GM12878 (cell line): ENCODE data around the gene GRIK4. TPM values are rescaled to one million over a fixed set of nuclear protein-coding genes. Genes with fewer than 3 reads are reported as not detected.

Source experiments
- BRCA1 ChIP-seq: IDR thresholded peaks from 2 replicates; pipeline ENCODE4 v1.6.1; 2011; ENCODE audit warnings: low read depth, low read length, improper control_type of control experiment
- CBX5 ChIP-seq: sonication (generic); IDR thresholded peaks from 2 replicates; pipeline ENCODE4 v1.6.1; 2016; ENCODE audit warnings: low read depth, moderate library complexity, mild to moderate bottlenecking, inconsistent platforms
- CHD2 ChIP-seq: IDR thresholded peaks from 2 replicates; pipeline ENCODE4 v1.6.1; 2011; ENCODE audit warnings: low read depth, low read length, improper control_type of control experiment, borderline replicate concordance
- MTA3 ChIP-seq: IDR thresholded peaks from 2 replicates; pipeline ENCODE4 v1.6.1; 2012; ENCODE audit warnings: low read length, inconsistent platforms, borderline replicate concordance
- NFYB ChIP-seq: IDR thresholded peaks from 2 replicates; pipeline ENCODE4 v1.6.1; 2011; ENCODE audit warnings: low read depth, mild to moderate bottlenecking, low read length, improper control_type of control experiment, moderate library complexity; ENCODE audit not compliant: insufficient read depth
- POLR2A ChIP-seq: IDR thresholded peaks from 2 replicates; pipeline ENCODE4 v1.6.1; 2011; ENCODE audit warnings: low read depth, mild to moderate bottlenecking, low read length
- SP1 ChIP-seq: IDR thresholded peaks from one replicate; pipeline ENCODE4 v1.6.1; 2011; ENCODE audit warnings: low read depth, low read length
- TAF1 ChIP-seq: IDR thresholded peaks from 2 replicates; pipeline ENCODE4 v1.6.1; 2011; ENCODE audit warnings: mild to moderate bottlenecking, low read depth, low read length, borderline replicate concordance
- TCF12 ChIP-seq: IDR thresholded peaks from 2 replicates; pipeline ENCODE4 v1.6.1; 2011; ENCODE audit warnings: low read depth, mild to moderate bottlenecking, low read length
- TCF7 ChIP-seq: IDR thresholded peaks from 2 replicates; pipeline ENCODE4 v1.6.1; 2014; ENCODE audit warnings: antibody characterized with exemption, borderline replicate concordance
- YY1 ChIP-seq: IDR thresholded peaks from 2 replicates; pipeline ENCODE4 v1.6.1; 2011; ENCODE audit warnings: low read depth, mild to moderate bottlenecking, low read length
- polyA plus RNA-seq, 11 experiments: library from polyadenylated mRNA; depleted of rRNA in 4 of 11; unstranded in 6 of 11; stranded (reverse) in 5 of 11; fragments of >200 nt; fragmentation: Nextera tagmentation in 4 of 11; fragmentation: Illumina TruSeq in 1 of 11; extraction: Ambion mirVana in 4 of 11; extraction: Trizol in 1 of 11; gene quantifications; 1 replicate in 1 of 11; 2 replicates in 10 of 11; pipeline versions ENCODE4 v1.2.1 to v1.2.3, GENCODE V29; 2011 to 2016; ENCODE audit warnings: inconsistent platforms in 2 of 11, missing spikeins in 2 of 11, low read depth in 1 of 11
- total RNA-seq, 4 experiments: library from RNA; depleted of rRNA in 3 of 4; stranded (reverse); fragments of >200 nt in 3 of 4; fragmentation: Illumina TruSeq in 1 of 4; extraction: Trizol in 1 of 4; gene quantifications; 2 replicates each; pipeline versions ENCODE4 v1.2.1 to v1.2.3, GENCODE V29; 2013 to 2021
- TF ChIP-seq, protein P1 (sequence below): fragments of 450-650 bp; IDR thresholded peaks from 2 replicates; pipeline ENCODE4 v1.6.1; 2016; ENCODE audit warnings: mild to moderate bottlenecking
- TF ChIP-seq, protein P2 (sequence below): IDR thresholded peaks from 2 replicates; pipeline ENCODE4 v1.6.1; 2012; ENCODE audit warnings: mild to moderate bottlenecking, low read depth, low read length
- TF ChIP-seq, protein P3 (sequence below): fragments of 450-650 bp; IDR thresholded peaks from 2 replicates; pipeline ENCODE4 v1.6.1; 2017; ENCODE audit warnings: borderline replicate concordance
- TF ChIP-seq, protein P4 (sequence below): fragments of 450-650 bp; formaldehyde crosslinking; IDR thresholded peaks from 2 replicates; pipeline ENCODE4 v1.4.0; 2022; ENCODE audit warnings: mild to moderate bottlenecking, moderate library complexity
- TF ChIP-seq, protein P5 (sequence below): fragments of 450-650 bp; IDR thresholded peaks from 2 replicates; pipeline ENCODE4 v1.6.1; 2017; ENCODE audit warnings: antibody characterized with exemption, mild to moderate bottlenecking, moderate library complexity
- TF ChIP-seq, protein P6 (sequence below): fragments of 450-650 bp; IDR thresholded peaks from 2 replicates; pipeline ENCODE4 v1.6.1; 2014; ENCODE audit warnings: mild to moderate bottlenecking

GRIK4 gene
- total and polyA plus RNA-seq, 10 of the 15 experiments (the other 5 are each of a cell fraction or from before 2014, with no cell fraction given) = 0.33 to 3.6 (median 0.72) TPM

DNA sequence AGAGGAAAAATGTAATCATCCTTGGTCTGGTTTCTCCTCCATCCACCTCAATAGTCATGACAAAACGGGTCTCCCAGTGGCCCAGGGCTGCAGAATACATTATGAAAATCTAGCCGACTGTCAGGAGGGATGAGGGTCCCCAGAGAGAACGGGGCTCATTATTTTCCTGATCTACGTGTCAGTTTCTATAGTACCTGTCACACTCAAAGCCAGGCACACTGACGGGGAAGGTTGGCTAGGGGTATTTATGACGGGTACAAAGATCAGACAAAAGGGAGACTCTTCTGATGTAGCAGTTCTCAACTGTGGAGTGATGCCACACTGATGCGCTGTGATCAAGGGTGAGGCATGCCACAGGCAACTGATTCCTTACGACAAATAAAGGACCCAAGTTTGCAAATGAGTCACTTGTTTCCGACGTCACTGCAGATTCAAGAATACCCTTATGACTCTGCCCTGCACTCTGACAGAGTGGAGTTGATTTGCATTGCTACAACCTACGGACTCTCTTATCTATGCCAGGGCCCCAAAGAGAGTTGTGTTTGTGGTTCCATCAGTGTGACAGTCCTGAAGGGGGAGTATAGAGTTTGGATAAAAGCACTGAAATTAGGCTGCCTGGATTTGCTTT lies 324.2 kb downstream of the GRIK4 start (continued):
- TF ChIP-seq TAF1 = no peak
- TF ChIP-seq NFYB = no peak
- TF ChIP-seq BRCA1 = no peak
- TF ChIP-seq CBX5 = no peak
- TF ChIP-seq, protein P1, sequence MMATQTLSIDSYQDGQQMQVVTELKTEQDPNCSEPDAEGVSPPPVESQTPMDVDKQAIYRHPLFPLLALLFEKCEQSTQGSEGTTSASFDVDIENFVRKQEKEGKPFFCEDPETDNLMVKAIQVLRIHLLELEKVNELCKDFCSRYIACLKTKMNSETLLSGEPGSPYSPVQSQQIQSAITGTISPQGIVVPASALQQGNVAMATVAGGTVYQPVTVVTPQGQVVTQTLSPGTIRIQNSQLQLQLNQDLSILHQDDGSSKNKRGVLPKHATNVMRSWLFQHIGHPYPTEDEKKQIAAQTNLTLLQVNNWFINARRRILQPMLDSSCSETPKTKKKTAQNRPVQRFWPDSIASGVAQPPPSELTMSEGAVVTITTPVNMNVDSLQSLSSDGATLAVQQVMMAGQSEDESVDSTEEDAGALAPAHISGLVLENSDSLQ = peak; percentile 83; the same call in 1 of the 2 replicates
- TF ChIP-seq POLR2A = no peak
- TF ChIP-seq, protein P2, sequence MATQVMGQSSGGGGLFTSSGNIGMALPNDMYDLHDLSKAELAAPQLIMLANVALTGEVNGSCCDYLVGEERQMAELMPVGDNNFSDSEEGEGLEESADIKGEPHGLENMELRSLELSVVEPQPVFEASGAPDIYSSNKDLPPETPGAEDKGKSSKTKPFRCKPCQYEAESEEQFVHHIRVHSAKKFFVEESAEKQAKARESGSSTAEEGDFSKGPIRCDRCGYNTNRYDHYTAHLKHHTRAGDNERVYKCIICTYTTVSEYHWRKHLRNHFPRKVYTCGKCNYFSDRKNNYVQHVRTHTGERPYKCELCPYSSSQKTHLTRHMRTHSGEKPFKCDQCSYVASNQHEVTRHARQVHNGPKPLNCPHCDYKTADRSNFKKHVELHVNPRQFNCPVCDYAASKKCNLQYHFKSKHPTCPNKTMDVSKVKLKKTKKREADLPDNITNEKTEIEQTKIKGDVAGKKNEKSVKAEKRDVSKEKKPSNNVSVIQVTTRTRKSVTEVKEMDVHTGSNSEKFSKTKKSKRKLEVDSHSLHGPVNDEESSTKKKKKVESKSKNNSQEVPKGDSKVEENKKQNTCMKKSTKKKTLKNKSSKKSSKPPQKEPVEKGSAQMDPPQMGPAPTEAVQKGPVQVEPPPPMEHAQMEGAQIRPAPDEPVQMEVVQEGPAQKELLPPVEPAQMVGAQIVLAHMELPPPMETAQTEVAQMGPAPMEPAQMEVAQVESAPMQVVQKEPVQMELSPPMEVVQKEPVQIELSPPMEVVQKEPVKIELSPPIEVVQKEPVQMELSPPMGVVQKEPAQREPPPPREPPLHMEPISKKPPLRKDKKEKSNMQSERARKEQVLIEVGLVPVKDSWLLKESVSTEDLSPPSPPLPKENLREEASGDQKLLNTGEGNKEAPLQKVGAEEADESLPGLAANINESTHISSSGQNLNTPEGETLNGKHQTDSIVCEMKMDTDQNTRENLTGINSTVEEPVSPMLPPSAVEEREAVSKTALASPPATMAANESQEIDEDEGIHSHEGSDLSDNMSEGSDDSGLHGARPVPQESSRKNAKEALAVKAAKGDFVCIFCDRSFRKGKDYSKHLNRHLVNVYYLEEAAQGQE = no peak
- TF ChIP-seq, protein P3, sequence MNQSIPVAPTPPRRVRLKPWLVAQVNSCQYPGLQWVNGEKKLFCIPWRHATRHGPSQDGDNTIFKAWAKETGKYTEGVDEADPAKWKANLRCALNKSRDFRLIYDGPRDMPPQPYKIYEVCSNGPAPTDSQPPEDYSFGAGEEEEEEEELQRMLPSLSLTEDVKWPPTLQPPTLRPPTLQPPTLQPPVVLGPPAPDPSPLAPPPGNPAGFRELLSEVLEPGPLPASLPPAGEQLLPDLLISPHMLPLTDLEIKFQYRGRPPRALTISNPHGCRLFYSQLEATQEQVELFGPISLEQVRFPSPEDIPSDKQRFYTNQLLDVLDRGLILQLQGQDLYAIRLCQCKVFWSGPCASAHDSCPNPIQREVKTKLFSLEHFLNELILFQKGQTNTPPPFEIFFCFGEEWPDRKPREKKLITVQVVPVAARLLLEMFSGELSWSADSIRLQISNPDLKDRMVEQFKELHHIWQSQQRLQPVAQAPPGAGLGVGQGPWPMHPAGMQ = no peak
- TF ChIP-seq, protein P4, sequence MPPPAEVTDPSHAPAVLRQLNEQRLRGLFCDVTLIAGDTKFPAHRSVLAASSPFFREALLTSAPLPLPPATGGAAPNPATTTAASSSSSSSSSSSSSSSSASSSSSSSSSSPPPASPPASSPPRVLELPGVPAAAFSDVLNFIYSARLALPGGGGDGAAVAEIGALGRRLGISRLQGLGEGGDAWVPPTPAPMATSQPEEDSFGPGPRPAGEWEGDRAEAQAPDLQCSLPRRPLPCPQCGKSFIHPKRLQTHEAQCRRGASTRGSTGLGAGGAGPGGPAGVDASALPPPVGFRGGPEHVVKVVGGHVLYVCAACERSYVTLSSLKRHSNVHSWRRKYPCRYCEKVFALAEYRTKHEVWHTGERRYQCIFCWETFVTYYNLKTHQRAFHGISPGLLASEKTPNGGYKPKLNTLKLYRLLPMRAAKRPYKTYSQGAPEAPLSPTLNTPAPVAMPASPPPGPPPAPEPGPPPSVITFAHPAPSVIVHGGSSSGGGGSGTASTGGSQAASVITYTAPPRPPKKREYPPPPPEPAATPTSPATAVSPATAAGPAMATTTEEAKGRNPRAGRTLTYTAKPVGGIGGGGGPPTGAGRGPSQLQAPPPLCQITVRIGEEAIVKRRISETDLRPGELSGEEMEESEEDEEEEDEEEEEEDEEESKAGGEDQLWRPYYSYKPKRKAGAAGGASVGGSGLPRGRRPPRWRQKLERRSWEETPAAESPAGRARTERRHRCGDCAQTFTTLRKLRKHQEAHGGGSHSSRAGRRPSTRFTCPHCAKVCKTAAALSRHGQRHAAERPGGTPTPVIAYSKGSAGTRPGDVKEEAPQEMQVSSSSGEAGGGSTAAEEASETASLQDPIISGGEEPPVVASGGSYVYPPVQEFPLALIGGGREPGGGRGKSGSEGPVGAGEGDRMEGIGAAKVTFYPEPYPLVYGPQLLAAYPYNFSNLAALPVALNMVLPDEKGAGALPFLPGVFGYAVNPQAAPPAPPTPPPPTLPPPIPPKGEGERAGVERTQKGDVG = no peak
- TF ChIP-seq TCF7 = no peak
- TF ChIP-seq TCF12 = no peak
- no peak for TF ChIP-seq YY1
- no peak for TF ChIP-seq MTA3
- TF ChIP-seq SP1 = peak; percentile 27
- peak; percentile 29; the same call in 1 of the 2 replicates for TF ChIP-seq CHD2
- TF ChIP-seq, protein P5, sequence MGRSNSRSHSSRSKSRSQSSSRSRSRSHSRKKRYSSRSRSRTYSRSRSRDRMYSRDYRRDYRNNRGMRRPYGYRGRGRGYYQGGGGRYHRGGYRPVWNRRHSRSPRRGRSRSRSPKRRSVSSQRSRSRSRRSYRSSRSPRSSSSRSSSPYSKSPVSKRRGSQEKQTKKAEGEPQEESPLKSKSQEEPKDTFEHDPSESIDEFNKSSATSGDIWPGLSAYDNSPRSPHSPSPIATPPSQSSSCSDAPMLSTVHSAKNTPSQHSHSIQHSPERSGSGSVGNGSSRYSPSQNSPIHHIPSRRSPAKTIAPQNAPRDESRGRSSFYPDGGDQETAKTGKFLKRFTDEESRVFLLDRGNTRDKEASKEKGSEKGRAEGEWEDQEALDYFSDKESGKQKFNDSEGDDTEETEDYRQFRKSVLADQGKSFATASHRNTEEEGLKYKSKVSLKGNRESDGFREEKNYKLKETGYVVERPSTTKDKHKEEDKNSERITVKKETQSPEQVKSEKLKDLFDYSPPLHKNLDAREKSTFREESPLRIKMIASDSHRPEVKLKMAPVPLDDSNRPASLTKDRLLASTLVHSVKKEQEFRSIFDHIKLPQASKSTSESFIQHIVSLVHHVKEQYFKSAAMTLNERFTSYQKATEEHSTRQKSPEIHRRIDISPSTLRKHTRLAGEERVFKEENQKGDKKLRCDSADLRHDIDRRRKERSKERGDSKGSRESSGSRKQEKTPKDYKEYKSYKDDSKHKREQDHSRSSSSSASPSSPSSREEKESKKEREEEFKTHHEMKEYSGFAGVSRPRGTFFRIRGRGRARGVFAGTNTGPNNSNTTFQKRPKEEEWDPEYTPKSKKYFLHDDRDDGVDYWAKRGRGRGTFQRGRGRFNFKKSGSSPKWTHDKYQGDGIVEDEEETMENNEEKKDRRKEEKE = no peak
- TF ChIP-seq, protein P6, sequence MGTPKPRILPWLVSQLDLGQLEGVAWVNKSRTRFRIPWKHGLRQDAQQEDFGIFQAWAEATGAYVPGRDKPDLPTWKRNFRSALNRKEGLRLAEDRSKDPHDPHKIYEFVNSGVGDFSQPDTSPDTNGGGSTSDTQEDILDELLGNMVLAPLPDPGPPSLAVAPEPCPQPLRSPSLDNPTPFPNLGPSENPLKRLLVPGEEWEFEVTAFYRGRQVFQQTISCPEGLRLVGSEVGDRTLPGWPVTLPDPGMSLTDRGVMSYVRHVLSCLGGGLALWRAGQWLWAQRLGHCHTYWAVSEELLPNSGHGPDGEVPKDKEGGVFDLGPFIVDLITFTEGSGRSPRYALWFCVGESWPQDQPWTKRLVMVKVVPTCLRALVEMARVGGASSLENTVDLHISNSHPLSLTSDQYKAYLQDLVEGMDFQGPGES = no peak
